ENCODE measurements around the gene TCP1.

- no peak for TF ChIP-seq CTCF (conservative IDR thresholded peaks at IDR 0.05)
- TF ChIP-seq ZFX (IDR thresholded peaks at IDR 0.05), result no peak
These were observed 28.1 kb downstream of the TCP1 start for GRCh38 chr6:159761129-159761872.
